Measurements from ENCODE around the gene SLC48A1. TPM values are rescaled to one million over a fixed set of nuclear protein-coding genes. Genes with fewer than 3 reads are reported as not detected.

The SLC48A1 gene
- total RNA-seq, 1 donor from 2014 or later = 23.7 TPM

DNA sequence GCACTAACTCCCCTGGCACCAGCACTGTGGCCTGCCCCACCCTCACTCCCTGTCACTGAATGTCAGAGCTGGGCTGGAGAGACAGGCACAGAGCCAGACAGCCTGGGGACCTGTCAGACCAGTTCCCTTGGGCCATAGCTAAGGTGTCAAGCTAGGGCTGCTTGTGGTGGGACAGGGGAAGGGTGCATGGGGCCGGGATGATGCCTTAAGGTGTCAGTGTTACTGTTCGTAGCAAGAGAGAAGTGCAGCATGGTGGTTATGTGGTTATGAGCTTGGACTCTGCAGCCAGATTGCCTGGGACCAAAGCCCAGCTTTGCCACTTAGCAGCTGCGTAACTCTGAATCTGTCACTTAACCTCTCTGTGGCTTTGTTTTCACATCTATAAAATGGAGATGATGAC, 18.2 kb upstream of the SLC48A1 start:
- ATAC-seq (peak; percentile 11), DNase-seq (peak; percentile 60)
- intact Hi-C loops (cut with micrococcal nuclease) = no loop called here

DNA sequence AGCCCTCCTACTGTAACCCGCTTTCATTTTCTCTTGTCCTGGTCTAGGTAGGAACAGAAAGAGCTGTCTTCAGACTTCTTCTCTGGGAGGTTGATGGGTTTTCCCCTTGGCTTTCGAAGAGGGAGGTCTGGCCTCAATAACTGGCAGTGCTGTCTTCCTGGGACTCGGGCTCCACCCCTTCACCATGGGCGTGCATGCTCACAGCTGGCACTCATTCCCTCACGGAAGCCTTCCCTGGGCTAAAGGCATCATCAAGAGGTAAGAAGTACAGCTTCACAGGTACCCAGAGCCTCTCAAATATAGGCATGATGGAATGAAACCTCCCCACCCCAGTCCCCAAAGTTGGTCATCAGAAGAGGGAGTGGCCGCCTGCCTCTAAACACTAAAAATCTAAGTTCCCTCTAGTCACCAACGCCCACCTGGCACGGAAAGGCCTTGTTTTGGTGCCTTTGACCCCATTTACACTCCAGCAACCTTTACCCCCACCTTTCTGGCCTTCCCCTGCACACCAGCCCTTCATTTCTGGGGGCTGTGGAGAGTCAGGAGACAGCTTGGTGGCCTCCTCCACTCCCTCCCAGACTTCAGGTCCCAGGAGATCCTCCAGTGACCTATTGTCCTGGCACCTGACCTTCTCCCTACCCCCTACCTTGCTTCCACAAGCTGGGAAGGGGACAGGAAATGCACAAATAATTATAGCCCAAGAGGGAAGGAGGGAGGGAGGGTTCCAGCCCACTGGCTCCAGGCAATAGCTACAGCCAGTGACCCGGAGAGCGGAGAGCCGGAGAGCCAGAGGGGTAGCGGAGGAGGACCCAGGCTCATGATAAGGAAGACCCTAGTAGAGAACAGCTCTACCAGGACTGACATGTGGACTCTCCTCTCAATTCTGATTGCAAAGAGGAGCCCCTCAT, 17.1 kb upstream of the SLC48A1 start:
- no peak for DNase-seq
- no peak for ATAC-seq
- intact Hi-C loops (cut with micrococcal nuclease) = no loop called here

- DNase-seq (no peak), ATAC-seq (no peak)
- intact Hi-C loops (cut with micrococcal nuclease) = no loop called here
These were observed 15.6 kb upstream of the SLC48A1 start for GRCh38 chr12:47757364-47757839.

DNA sequence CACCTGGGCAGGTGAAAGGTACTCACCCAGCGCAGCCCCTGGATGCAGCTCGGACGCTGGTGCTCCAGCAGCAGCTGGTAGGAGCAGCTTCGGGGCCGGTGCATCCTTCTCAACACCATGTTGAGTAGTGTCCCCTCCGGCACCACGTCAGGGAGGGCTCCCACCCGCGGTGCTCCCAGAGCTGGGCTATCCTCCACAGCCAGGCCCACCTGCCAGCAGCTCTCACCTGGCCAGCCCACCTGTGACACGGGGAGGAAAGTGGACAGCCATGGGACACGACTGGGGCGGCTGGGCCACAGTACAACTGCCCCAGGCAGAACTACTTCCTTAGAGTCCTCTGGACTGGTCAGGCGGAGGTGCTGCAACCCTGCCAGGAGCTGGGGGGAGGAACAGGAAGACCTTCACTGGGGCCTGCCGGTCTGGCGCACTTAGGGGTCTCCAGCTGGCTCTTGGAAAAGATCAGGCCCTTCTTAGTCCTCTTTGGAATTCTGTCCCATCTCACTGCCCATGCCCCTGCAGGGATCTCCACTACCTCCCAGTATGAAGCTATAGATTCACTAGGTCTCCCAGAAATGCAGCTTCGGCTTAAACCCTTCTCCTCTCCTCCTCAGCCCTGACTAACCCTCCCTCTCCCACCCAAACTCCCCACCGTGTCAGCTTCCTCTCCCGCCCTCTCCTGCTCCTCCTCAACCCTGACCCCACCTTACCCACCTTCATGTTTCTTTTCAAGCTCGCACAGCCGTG, 15.0 kb upstream of the SLC48A1 start:
- DNase-seq = peak; percentile 66
- intact Hi-C loops (cut with micrococcal nuclease) = no loop called here

DNA sequence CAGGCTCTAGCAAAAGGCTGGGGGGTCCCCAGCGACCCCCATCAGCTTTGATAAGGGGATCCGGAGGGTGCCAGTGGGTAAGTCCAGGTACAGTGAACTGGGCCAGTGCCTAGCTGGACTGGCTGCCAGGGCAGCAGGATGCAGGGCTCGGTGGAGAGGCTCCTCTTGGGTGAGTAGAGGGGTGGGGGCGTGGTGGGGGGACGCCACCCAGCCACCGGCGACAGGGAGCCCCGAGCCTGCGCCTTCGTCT, 14.5 kb upstream of the SLC48A1 start:
- DNase-seq = no peak
- intact Hi-C loops (cut with micrococcal nuclease) = no loop called here

More for the DNA sequence above, 15.0 kb upstream of the SLC48A1 start:
- ATAC-seq = peak; percentile 4

GRCh38 chr12:47758834-47759690, 14.0 kb upstream of the SLC48A1 start, which contains the start of gene RAPGEF3:
TSS of gene RAPGEF3 (minus strand) at chr12:47758880. CDS start at chr12:47758556, 324 bp downstream.
- peak; percentile 90 for ATAC-seq
- intact Hi-C loops (cut with micrococcal nuclease) = no loop called here
- DNase-seq = peak; percentile 92

More for the DNA sequence above, 14.5 kb upstream of the SLC48A1 start:
- no peak for ATAC-seq

GRCh38 chr12:47762850-47763465, 10.1 kb upstream of the SLC48A1 start:
- intact Hi-C loops (cut with micrococcal nuclease) = no loop called here
- ATAC-seq (no peak), DNase-seq (no peak)

DNA sequence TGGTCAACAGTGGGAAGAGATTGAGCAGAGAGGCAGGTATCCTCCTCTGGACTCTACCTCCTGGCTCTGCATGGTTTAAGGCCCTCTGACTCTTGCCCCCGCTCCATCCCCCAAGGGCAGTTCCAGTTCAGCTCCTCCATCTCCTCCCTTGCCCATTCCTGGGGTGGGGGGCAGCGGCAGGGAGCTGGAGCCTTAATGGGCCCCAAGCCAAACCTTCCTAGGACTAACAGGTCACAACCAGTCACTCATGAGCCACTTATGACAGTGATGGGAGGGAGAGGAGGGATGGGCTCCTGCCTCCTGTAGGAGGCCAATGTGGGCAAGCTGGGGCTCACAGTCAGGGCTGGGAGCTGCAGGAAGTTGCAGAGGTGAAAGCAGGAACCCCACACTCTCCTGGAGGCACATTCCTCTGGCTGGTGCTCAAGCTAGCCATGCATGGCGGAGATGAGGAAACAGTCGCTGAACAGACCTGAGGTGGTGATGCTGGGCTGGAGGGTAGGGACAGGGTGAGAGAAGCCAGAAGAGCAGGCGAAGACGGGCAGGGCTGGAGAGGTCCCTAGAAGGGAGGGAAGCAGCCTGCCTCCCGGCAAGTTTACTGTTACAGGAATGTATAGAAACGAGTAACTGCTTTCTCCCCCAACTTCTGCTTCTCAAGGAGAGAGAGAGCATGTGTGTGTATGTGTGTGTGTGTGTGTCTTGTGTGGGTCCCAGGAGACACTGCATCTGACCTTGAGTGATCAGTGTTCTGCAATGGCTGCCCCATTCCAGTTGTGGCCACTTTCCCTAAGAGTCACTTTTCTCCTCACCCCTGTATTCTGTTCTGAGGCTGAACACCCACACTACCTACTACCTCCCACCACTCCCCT, 9.3 kb upstream of the SLC48A1 start:
- ATAC-seq (no peak), DNase-seq (no peak)
- intact Hi-C loops (cut with micrococcal nuclease) = no loop called here

- ATAC-seq = no peak
- DNase-seq = peak; percentile 25
- intact Hi-C loops (cut with micrococcal nuclease) = loop anchor here (5.0 kb wide), 1 partner anchor 49 kb away; no protein-coding TSS in a partner anchor
These were observed 6.4 kb upstream of the SLC48A1 start for GRCh38 chr12:47766502-47767215.

DNA sequence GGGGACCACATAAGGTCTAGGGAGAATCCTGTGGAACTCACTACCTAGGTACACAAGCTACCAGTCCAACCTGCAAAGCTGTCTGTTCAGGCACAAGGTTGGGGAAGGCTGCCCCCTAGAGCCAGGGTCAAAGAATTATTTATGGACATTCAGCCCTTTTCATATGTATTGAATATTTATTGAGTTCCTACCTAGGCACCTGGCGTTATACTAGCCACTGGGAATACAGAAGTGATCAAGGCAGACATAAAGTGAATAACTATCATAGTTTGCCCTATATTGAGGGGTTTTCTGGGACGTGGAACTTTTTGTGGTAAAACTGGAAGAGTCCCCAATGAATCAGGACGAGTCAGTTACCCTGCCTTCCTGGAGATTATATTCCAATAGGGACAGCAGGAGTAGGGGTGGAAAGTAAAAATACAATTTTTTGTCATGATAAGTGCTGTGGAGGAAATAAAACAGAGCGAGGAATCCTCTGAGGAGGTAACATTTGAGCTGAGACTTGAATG, 5.8 kb upstream of the SLC48A1 start:
- intact Hi-C loops (cut with micrococcal nuclease) = loop anchor here (5.0 kb wide), 1 partner anchor 50 kb away; no protein-coding TSS in a partner anchor
- ATAC-seq (peak; percentile 49), DNase-seq (no peak)

DNA sequence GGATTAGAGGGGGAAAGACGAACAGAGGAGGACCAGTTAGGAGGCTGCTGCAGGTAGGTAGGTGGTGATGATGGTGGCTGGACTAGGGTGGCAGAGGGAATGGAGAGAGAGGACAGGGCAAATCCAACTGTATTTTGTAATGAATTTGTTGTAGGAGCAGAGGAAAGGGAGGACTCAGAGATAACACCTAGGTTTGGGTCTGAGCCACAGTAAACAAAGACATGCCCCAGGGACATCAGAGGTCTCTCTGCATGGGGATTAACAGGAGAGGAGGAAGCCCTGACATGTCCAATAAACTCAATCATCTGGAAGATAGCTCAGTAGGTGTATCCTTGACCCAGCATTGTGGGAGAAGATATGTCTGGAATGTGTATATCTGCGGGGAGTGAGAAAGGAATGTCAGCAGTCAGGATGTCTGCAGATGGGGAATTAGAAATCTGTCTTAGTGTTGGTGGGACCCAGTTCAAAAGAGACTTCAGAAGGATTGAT, 4.7 kb upstream of the SLC48A1 start:
- ATAC-seq (no peak), DNase-seq (no peak)
- intact Hi-C loops (cut with micrococcal nuclease) = loop anchor here (5.0 kb wide), 1 partner anchor 51 kb away; no protein-coding TSS in a partner anchor

GRCh38 chr12:47769234-47770085, 3.6 kb upstream of the SLC48A1 start:
- ATAC-seq (no peak), DNase-seq (no peak)
- intact Hi-C loops (cut with micrococcal nuclease) = loop anchor here (5.0 to 10.0 kb wide), 2 partner anchors 52 to 65 kb away; no protein-coding TSS in a partner anchor

GRCh38 chr12:47770086-47770726, 2.8 kb upstream of the SLC48A1 start:
- intact Hi-C loops (cut with micrococcal nuclease) = loop anchor here (10.0 kb wide), 1 partner anchor 65 kb away; no protein-coding TSS in a partner anchor
- no peak for ATAC-seq
- no peak for DNase-seq

DNA sequence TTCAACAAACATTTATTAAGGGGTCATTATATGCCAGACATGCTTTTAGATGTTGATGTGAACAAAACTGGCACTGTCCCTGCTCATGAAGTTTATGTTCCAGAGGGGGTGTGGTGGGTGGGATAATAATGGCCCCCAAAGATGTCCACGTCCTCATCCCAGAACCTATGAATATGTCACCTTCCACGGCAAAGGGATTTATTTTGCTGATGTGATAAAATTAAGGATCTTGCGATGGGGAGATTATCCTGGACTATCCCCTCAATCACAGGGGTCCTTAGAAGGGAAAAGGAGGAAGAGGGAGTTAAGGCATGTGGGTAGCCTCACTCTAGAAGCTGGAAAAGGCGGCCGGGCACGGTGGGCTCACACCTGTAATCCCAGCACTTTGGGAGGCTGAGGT, 1.7 kb upstream of the SLC48A1 start:
- no peak for ATAC-seq
- intact Hi-C loops (cut with micrococcal nuclease) = loop anchor here (10.0 kb wide), 1 partner anchor 63 kb away; no protein-coding TSS in a partner anchor
- DNase-seq = no peak

- intact Hi-C loops (cut with micrococcal nuclease) = loop anchor here (10.0 kb wide), 1 partner anchor 63 kb away; no protein-coding TSS in a partner anchor
- DNase-seq = peak; percentile 16
- ATAC-seq = no peak
These were observed 861 bp upstream of the SLC48A1 start for GRCh38 chr12:47772094-47772660.

Data from left ventricle myocardium superior (tissue), 1 donor.